IPS-NIHi7 (cell line): ENCODE data around the gene WNK1.
"Not testable (repeated sequence)": the region's sequence is repeated elsewhere in the genome, so short reads cannot be mapped to it uniquely, and the experiment has no call there.

Experiments used
- DNase-seq: peaks from one replicate; pipeline ENCODE4 v3.0.0; 2012; ENCODE audit warnings: mixed read lengths; ENCODE audit errors: extremely low spot score

The WNK1 gene

DNA sequence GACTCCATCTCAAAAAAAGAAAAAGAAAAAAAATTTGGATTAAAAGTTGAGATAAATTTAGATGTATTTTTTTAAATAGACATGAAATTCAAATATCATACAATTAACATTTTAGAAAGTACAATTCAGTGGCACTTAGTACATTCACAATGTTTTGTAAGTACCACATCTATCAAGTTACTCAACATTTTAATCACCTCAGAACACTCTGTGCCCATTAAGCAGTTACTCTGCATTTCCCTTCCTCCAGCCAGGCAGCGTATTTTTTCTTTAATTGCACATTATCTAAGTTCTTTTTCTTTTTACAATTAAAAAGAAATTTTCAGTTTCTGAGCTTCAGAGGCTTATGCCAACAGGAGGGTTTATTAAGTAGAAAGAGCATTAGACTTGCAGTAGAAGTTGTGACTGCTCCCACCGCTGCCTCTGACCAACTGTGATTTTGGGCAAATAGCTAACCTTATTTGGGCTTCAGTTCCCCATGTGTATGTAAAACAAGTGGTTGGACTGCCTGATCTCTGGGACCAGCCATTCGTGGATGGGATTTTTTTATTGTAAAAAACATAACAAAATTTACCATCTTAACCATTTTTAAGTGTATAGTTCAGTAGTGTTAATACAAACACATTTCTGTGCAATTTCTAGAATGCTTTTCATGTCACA is 65.7 kb downstream of the WNK1 start:
- peak; percentile 12 for DNase-seq

- DNase-seq = no peak
Measured at GRCh38 chr12:818733-819132, 66.4 kb downstream of the WNK1 start.

GRCh38 chr12:820336-820735 is 68.0 kb downstream of the WNK1 start:
- DNase-seq = no peak

- no peak for DNase-seq
Measured at GRCh38 chr12:823028-823698, 70.8 kb downstream of the WNK1 start.

GRCh38 chr12:826331-826730 is 74.0 kb downstream of the WNK1 start:
- no peak for DNase-seq

GRCh38 chr12:828726-829395 is 76.5 kb downstream of the WNK1 start:
- no peak for DNase-seq

DNA sequence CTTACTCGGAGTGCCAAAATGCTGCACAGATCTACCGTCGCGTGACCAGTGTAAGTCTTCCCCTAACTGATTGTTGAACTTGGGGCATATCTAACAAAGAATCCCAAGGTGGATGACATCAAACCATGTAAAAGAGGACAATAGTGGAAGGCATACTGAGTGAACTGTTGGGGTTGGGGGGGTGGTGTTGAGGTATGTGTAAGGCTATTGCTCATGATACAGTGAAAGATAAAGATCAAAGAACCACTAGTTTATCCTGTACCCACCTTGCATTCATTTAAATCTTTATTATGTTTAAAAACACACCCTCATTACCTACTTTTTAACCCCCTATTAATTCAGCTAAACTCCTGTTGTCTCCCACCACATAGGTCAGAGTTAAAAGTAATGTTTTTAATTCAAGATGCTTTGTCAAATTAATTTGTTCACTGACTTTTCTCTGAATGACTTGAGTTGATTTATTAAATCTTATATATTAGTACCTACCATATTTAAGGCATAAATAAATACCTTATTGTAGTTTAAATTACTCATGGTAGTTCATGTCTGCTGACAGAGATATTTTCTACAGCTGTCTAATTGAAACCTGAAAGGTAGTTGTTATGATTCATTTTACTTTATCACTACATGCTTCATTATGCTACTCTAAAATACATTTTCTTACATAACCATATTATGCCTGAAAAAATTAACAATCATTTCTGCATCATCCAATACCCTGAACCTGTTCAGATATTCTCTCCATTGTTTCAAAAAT is 77.9 kb downstream of the WNK1 start:
- no peak for DNase-seq

DNA sequence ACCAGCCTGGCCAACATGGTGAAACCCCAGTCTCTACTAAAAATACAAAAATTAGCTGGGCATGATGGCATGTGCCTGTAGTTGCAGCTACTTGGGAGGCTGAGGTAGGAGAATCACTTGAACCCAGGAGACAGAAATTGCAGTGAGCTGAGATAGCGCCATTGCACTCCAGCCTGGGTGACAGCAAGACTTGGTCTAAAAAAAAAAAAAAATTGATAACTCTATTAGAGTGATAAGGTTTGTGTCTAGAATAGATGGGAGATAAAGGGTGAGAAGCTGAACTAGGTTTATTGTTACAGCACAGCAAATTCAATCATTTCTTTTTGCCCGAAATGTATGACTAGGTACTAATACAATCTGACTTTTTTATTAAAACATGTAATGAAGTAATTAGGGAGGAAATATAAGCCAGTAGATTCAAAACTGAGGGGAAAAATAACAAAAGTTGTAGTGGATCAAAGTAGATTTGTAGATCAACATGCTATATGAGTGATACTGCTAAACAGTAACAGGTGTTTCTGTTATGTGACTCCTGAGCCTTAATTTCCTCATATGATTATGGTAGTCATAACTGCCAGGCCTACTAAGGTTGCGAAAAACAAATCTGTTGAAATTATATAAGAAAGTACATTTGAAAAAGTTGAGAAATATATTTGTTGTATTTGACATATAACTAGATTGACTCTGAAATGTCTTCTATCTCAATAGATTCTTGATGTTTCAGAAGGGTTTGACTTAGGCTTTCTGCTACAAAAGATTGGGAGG is 83.6 kb downstream of the WNK1 start:
- DNase-seq = no peak

GRCh38 chr12:836952-837351 is 84.6 kb downstream of the WNK1 start:
- DNase-seq = no peak

GRCh38 chr12:837548-837947 is 85.2 kb downstream of the WNK1 start:
- no peak for DNase-seq

DNA sequence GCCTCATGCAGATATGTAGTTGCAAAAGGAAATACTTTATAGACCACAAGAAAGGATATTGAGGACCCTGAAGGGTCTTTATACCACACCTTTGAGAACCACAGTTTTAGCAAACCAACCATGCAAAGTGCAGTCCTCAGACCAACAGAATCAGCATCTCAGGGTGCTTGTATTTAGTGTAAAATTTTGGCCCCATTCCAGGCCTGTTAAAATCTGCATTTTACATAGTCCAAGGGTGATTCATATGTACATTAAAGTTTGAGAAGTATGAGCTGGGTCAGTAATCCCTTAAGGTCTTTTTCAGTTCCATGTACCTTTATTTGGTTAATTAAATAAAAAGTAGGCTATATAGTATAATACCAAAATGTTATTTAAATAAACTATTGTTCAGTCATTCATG is 91.2 kb downstream of the WNK1 start:
- no peak for DNase-seq

- DNase-seq = no peak
Measured at GRCh38 chr12:846421-846820, 94.0 kb downstream of the WNK1 start.

GRCh38 chr12:848173-848865 is 95.9 kb downstream of the WNK1 start:
- no peak for DNase-seq

GRCh38 chr12:848882-849527 is 96.6 kb downstream of the WNK1 start:
- no peak for DNase-seq

DNA sequence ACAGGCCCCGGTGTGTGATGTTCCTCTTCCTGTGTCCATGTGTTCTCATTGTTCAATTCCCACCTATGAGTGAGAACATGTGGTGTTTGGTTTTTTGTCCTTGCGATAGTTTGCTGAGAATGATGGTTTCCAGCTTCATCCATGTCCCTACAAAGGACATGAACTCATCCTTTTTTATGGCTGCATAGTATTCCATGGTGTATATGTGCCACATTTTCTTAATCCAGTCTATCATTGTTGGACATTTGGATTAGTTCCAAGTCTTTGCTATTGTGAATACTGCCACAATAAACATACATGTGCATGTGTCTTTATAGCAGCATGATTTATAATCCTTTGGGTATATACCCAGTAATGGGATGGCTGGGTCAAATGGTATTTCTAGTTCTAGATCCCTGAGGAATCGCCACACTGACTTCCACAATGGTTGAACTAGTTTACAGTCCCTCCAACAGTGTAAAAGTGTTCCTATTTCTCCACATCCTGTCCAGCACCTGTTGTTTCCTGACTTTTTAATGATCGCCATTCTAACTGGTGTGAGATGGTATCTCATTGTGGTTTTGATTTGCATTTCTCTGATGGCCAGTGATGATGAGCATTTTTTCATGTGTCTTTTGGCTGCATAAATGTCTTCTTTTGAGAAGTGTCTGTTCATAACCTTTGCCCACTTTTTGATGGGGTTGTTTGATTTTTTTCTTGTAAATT is 97.5 kb downstream of the WNK1 start:
- DNase-seq = not testable (repeated sequence)

GRCh38 chr12:851343-851742 is 99.0 kb downstream of the WNK1 start:
- DNase-seq = no peak

- DNase-seq = no peak
Measured at GRCh38 chr12:851913-852312, 99.5 kb downstream of the WNK1 start.

GRCh38 chr12:852864-853263 is 100.5 kb downstream of the WNK1 start:
- no peak for DNase-seq

DNA sequence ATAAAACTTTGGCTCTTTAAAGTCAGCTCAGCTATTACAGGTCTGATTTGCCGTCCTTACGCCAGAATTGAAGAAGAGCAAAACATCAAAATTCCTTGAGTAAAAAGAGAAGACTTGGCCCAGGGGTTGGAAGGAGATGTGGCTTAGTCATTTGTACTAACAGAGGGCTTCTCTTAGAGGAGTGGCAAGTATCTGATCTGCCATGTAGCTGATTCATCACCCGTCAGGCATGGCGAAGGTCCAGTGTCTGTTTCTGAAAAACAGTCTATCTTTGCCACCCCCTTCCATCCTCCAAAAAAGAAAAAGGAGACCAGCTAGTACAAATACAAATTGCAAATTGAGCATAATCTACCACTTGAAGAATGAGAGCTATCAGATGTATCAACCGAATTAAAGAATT is 105.2 kb downstream of the WNK1 start:
- no peak for DNase-seq
